Endothelial cell of umbilical vein (primary cell): ENCODE measurements around the gene CCDC40.

Experiments used
- CTCF ChIP-seq, 2 donors: IDR thresholded peaks; 1 replicate in 1 of 2; 2 replicates in 1 of 2; pipeline ENCODE4 v1.5.1; 2011; ENCODE audit warnings: low read length in 2 of 2, mild to moderate bottlenecking in 2 of 2, moderate library complexity in 2 of 2, control low read depth in 1 of 2, inconsistent platforms in 1 of 2, low read depth in 1 of 2; ENCODE audit not compliant: insufficient read depth in 1 of 2; ENCODE audit errors: extremely low read depth in 1 of 2
- EZH2 ChIP-seq: IDR thresholded peaks from 2 replicates; pipeline ENCODE4 v1.6.1; 2012; ENCODE audit warnings: borderline replicate concordance, low read depth, mild to moderate bottlenecking, moderate library complexity, low read length, inconsistent platforms; ENCODE audit not compliant: severe bottlenecking
- FOS ChIP-seq: IDR thresholded peaks from 2 replicates; pipeline ENCODE4 v1.6.1; 2011; ENCODE audit warnings: mild to moderate bottlenecking, low read length, moderate library complexity, borderline replicate concordance; ENCODE audit not compliant: insufficient read depth
- GATA2 ChIP-seq: IDR thresholded peaks from 2 replicates; pipeline ENCODE4 v1.7.0; 2011; ENCODE audit warnings: low read depth, mild to moderate bottlenecking, moderate library complexity, mixed read lengths, low read length; ENCODE audit not compliant: insufficient read length, insufficient read depth
- JUN ChIP-seq: IDR thresholded peaks from 2 replicates; pipeline ENCODE4 v1.6.1; 2011; ENCODE audit warnings: borderline replicate concordance, low read depth; ENCODE audit not compliant: insufficient read length, insufficient read depth
- MAX ChIP-seq: IDR thresholded peaks from 2 replicates; pipeline ENCODE4 v1.6.1; 2011; ENCODE audit not compliant: insufficient read depth, insufficient read length
- MYC ChIP-seq: IDR thresholded peaks from one replicate; pipeline ENCODE4 v1.6.1; 2011; ENCODE audit warnings: mild to moderate bottlenecking, low read depth, low read length
- POLR2A ChIP-seq: IDR thresholded peaks from 2 replicates; pipeline ENCODE4 v1.6.1; 2012; ENCODE audit warnings: low read depth, mild to moderate bottlenecking, control low read depth, low read length
- POLR2AphosphoS5 ChIP-seq: IDR thresholded peaks from 2 replicates; pipeline ENCODE4 v1.6.1; 2012; ENCODE audit warnings: low read depth, mild to moderate bottlenecking, control low read depth, low read length, moderate library complexity; ENCODE audit not compliant: insufficient read depth

GRCh38 chr17:80100035-80100323 lies 63.5 kb downstream of the CCDC40 start:
- TF ChIP-seq EZH2 (no peak), CTCF (IDR thresholded peaks at IDR 0.05; ENCODE audit: extremely low read depth in 1 of 2, insufficient read depth in 1 of 2, low read depth in 1 of 2, low read length in 2 of 2) (no peak), POLR2A (no peak), JUN (no peak), POLR2AphosphoS5 (no peak), FOS (no peak), GATA2 (no peak), MAX (no peak), MYC (no peak)
